GM18873 (cell line): ENCODE data around the gene GPR18.
A peak's percentile ranks its signal among the peaks of the same experiment; 100 is the strongest.
"Not testable (repeated sequence)": the region's sequence is repeated elsewhere in the genome, so short reads cannot be mapped to it uniquely, and the experiment has no call there.

ENCODE experiments used
- ATAC-seq: cut with Tn5 transposase; IDR thresholded peaks from one replicate; pipeline ENCODE4 v1.9.1; 2021; ENCODE audit warnings: mild to moderate bottlenecking, moderate library complexity, moderate number of reproducible peaks; ENCODE audit not compliant: unreplicated experiment, low FRiP score

GPR18 gene

GRCh38 chr13:99214731-99215130 lies 43.4 kb downstream of the GPR18 start:
- no peak for ATAC-seq

GRCh38 chr13:99214232-99214631 lies 43.9 kb downstream of the GPR18 start:
- ATAC-seq, result peak; percentile 49

- no peak for ATAC-seq
These were observed 46.7 kb downstream of the GPR18 start for GRCh38 chr13:99211421-99212035.

- ATAC-seq, result not testable (repeated sequence)
These were observed 47.6 kb downstream of the GPR18 start for GRCh38 chr13:99210627-99211026.

- ATAC-seq, result no peak
These were observed 49.2 kb downstream of the GPR18 start for GRCh38 chr13:99208845-99209527.

- ATAC-seq, result no peak
These were observed 50.0 kb downstream of the GPR18 start for GRCh38 chr13:99208185-99208584.

- no peak for ATAC-seq
These were observed 50.7 kb downstream of the GPR18 start for GRCh38 chr13:99207511-99207910.

- no peak for ATAC-seq
These were observed 51.3 kb downstream of the GPR18 start for GRCh38 chr13:99206873-99207272.

GRCh38 chr13:99206226-99206625 lies 52.0 kb downstream of the GPR18 start:
- ATAC-seq, result no peak

- ATAC-seq, result no peak
These were observed 52.5 kb downstream of the GPR18 start for GRCh38 chr13:99205621-99206220.
